ENCODE measurements around the gene P2RY8.
A peak's percentile ranks its signal among the peaks of the same experiment; 100 is the strongest.

The P2RY8 gene

DNA sequence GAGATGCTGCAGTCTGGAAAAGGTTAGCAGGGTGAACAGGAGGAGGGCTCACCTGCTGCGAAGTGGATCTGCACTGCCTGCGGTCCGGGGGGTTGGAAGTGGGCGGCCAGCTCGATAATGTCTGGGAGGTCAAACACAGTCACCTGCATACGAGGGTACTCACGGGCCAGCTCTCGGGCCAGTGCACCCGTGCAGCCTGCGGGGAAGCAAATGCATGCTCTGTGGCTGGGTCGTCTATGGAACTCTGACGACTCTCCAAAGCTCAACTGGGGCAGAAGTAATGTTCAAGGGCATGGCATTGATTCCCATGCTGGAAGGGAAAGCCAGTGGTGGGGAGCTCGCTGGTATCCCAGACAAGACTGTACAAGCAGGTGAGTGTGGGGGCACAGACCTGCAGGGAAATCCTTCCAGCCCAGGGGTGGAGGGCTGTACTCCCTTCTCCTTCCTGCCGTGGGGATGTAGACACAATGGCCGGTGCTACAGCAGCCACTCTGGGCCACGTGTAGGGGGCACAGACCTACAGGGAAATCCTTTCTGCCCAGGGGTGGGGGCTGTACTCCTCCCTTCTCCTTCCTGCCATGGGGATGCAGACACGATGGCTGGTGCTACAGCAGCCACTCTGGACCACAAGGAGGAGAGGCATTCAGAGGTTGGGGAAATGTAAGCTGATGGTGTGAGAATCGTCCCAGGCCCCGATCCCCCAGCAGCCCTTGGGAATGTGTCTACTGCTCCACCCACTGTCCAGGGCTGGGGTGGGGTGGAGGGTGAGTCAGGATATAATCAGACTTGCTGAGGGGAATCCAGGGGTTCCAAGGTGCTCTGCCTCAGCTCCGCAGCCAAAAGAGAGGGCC is 118.8 kb downstream of the P2RY8 start:
- WGBS = 92% methylated on average over 20 of the region's 20 CpGs

DNA sequence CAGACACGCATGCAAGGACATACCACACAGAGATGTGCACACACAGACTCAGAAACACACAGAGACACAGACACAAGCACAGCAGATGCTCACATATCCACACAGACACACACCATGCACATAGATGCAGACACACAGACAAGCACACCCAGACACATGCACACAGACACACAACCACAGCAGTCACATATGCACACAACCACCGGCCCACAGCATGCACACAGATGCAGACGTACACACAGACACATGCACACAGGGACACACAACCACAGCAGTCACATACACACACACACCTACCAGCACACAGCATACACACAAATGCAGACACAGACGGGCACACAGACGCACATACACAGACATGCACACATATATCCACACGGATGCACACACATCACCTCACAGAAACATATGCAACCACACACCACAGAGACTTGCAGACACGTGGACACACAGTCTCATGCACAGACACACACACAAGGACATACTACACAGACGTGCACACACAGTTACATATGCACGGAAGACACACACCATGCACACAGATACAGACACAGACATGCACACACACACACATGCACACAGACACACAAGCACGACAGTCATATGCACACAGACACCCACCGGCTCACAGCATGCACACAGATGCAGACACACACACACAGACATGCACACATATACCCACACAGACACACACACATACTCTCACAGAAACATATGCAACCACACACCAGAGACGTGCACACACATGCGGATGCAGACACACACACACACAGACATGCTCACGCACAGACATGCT is 119.8 kb downstream of the P2RY8 start:
- 68% methylated on average over 14 of the region's 14 CpGs for WGBS
- no peaks in the 10 kb centered on the region for H3K27me3 ChIP-seq (ENCODE audit: control insufficient read depth in 1 of 2, insufficient read depth in 1 of 2, low read length in 2 of 2)

More for the DNA sequence above, 118.8 kb downstream of the P2RY8 start:
- peaks cover 17% of the 10 kb centered on the region for H3K9me3 ChIP-seq (ENCODE audit: control insufficient read depth, low read length)
- DNase-seq = no peak
- no peak overlapping the region for H2BK12ac ChIP-seq (ENCODE audit: low read length in 2 of 2)
- H3K79me1 ChIP-seq (replicated peaks; ENCODE audit: low read length, poor library complexity, severe bottlenecking) = peaks cover 5% of the 10 kb centered on the region
- no peak overlapping the region for H3K23ac ChIP-seq (ENCODE audit: low read length in 2 of 2)
- H3K36me3 ChIP-seq (ENCODE audit: control insufficient read depth in 1 of 2, insufficient read depth in 2 of 2, low read depth in 1 of 2, low read length in 2 of 2) = peaks cover 75 to 88% of the 10 kb centered on the region in 2 experiments
- no peak overlapping the region for H3K18ac ChIP-seq (ENCODE audit: low read depth in 1 of 2, low read length in 2 of 2)
- H2BK5ac ChIP-seq (ENCODE audit: low read depth, low read length, poor library complexity, severe bottlenecking) = no peak overlapping the region
- H4K91ac ChIP-seq (ENCODE audit: low read length) = no peak overlapping the region
- H2BK120ac ChIP-seq (ENCODE audit: low read depth, low read length) = no peak overlapping the region
- no peak overlapping the region for H2AK5ac ChIP-seq (ENCODE audit: low read length, severe bottlenecking)
- H3K14ac ChIP-seq (ENCODE audit: low read length in 2 of 2) = no peak overlapping the region
- H3K4ac ChIP-seq (ENCODE audit: low read depth in 1 of 2, low read length in 2 of 2) = no peak overlapping the region
- H3K4me3 ChIP-seq (ENCODE audit: insufficient read depth in 1 of 2, low read depth in 1 of 2, low read length in 2 of 2) = no peak overlapping the region
- H3K27ac ChIP-seq (ENCODE audit: low read length, poor library complexity, severe bottlenecking) = no peak overlapping the region
- H3K9ac ChIP-seq (ENCODE audit: low read length) = no peak overlapping the region
- no peaks in the 10 kb centered on the region for H3K27me3 ChIP-seq (ENCODE audit: control insufficient read depth in 1 of 2, insufficient read depth in 1 of 2, low read length in 2 of 2)
- no peak overlapping the region for H3K4me2 ChIP-seq (ENCODE audit: low read length, poor library complexity, severe bottlenecking)
- no peak overlapping the region for H2AFZ ChIP-seq (ENCODE audit: low read depth, low read length)
- H3K4me1 ChIP-seq (ENCODE audit: control insufficient read depth, insufficient read depth, low read depth, low read length) = peaks cover 3% of the 10 kb centered on the region
- no peak overlapping the region for H2BK15ac ChIP-seq (ENCODE audit: low read depth, poor library complexity, severe bottlenecking)
- H4K8ac ChIP-seq (ENCODE audit: low read length) = no peak overlapping the region

GRCh38 chrX:1416327-1416784 is 120.6 kb downstream of the P2RY8 start:
- Histone ChIP-seq H4K8ac (ENCODE audit: low read length) (no peak overlapping the region), H3K79me1 (replicated peaks; ENCODE audit: low read length, poor library complexity, severe bottlenecking) (peaks cover 8% of the 10 kb centered on the region), H2AK5ac (ENCODE audit: low read length, severe bottlenecking) (no peak overlapping the region), H3K4me1 (ENCODE audit: control insufficient read depth, insufficient read depth, low read depth, low read length) (peaks cover 7% of the 10 kb centered on the region), H3K9me3 (ENCODE audit: control insufficient read depth, low read length) (peaks cover under 1% of the 10 kb centered on the region), H3K27me3 (ENCODE audit: control insufficient read depth in 1 of 2, insufficient read depth in 1 of 2, low read length in 2 of 2) (no peaks in the 10 kb centered on the region), H3K18ac (ENCODE audit: low read depth in 1 of 2, low read length in 2 of 2) (no peak overlapping the region), H4K91ac (ENCODE audit: low read length) (peak overlapping the region; percentile 3), H2AFZ (ENCODE audit: low read depth, low read length) (no peak overlapping the region), H2BK15ac (ENCODE audit: low read depth, poor library complexity, severe bottlenecking) (no peak overlapping the region), H3K4me2 (ENCODE audit: low read length, poor library complexity, severe bottlenecking) (no peak overlapping the region), H3K36me3 (ENCODE audit: control insufficient read depth in 1 of 2, insufficient read depth in 2 of 2, low read depth in 1 of 2, low read length in 2 of 2) (peaks cover 75 to 78% of the 10 kb centered on the region in 2 experiments), H3K4me3 (ENCODE audit: insufficient read depth in 1 of 2, low read depth in 1 of 2, low read length in 2 of 2) (no peak overlapping the region), H2BK12ac (ENCODE audit: low read length in 2 of 2) (no peak overlapping the region), H2BK5ac (ENCODE audit: low read depth, low read length, poor library complexity, severe bottlenecking) (no peak overlapping the region), H2BK120ac (ENCODE audit: low read depth, low read length) (no peak overlapping the region), H3K27ac (ENCODE audit: low read length, poor library complexity, severe bottlenecking) (no peak overlapping the region), H3K14ac (ENCODE audit: low read length in 2 of 2) (peak overlapping the region in 1 of 2 experiments; percentile 44), H3K23ac (ENCODE audit: low read length in 2 of 2) (no peak overlapping the region), H3K9ac (ENCODE audit: low read length) (no peak overlapping the region), H3K4ac (ENCODE audit: low read depth in 1 of 2, low read length in 2 of 2) (no peak overlapping the region)
- no peak for DNase-seq
- 81% methylated on average over 14 of the region's 15 CpGs for WGBS

More for the DNA sequence above, 119.8 kb downstream of the P2RY8 start:
- H4K8ac ChIP-seq (ENCODE audit: low read length) = no peak overlapping the region
- H3K79me1 ChIP-seq (replicated peaks; ENCODE audit: low read length, poor library complexity, severe bottlenecking) = peaks cover 8% of the 10 kb centered on the region
- no peak overlapping the region for H2AK5ac ChIP-seq (ENCODE audit: low read length, severe bottlenecking)
- peak overlapping the region; percentile 3 for H4K91ac ChIP-seq (ENCODE audit: low read length)
- H3K14ac ChIP-seq (ENCODE audit: low read length in 2 of 2) = no peak overlapping the region
- H2BK120ac ChIP-seq (ENCODE audit: low read depth, low read length) = no peak overlapping the region
- no peak overlapping the region for H3K18ac ChIP-seq (ENCODE audit: low read depth in 1 of 2, low read length in 2 of 2)
- H2BK5ac ChIP-seq (ENCODE audit: low read depth, low read length, poor library complexity, severe bottlenecking) = no peak overlapping the region
- H3K9me3 ChIP-seq (ENCODE audit: control insufficient read depth, low read length) = peaks cover 8% of the 10 kb centered on the region
- DNase-seq = no peak
- no peak overlapping the region for H3K4me2 ChIP-seq (ENCODE audit: low read length, poor library complexity, severe bottlenecking)
- H3K23ac ChIP-seq (ENCODE audit: low read length in 2 of 2) = no peak overlapping the region
- no peak overlapping the region for H2BK12ac ChIP-seq (ENCODE audit: low read length in 2 of 2)
- no peak overlapping the region for H3K4ac ChIP-seq (ENCODE audit: low read depth in 1 of 2, low read length in 2 of 2)
- H3K27ac ChIP-seq (ENCODE audit: low read length, poor library complexity, severe bottlenecking) = no peak overlapping the region
- peaks cover 3% of the 10 kb centered on the region for H3K4me1 ChIP-seq (ENCODE audit: control insufficient read depth, insufficient read depth, low read depth, low read length)
- no peak overlapping the region for H3K9ac ChIP-seq (ENCODE audit: low read length)
- H2AFZ ChIP-seq (ENCODE audit: low read depth, low read length) = no peak overlapping the region
- H3K4me3 ChIP-seq (ENCODE audit: insufficient read depth in 1 of 2, low read depth in 1 of 2, low read length in 2 of 2) = no peak overlapping the region
- H2BK15ac ChIP-seq (ENCODE audit: low read depth, poor library complexity, severe bottlenecking) = no peak overlapping the region
- H3K36me3 ChIP-seq (ENCODE audit: control insufficient read depth in 1 of 2, insufficient read depth in 2 of 2, low read depth in 1 of 2, low read length in 2 of 2) = peaks cover 75 to 84% of the 10 kb centered on the region in 2 experiments

Measured in mesenchymal stem cell (in vitro differentiated cells and primary cell).